Measurements from ENCODE around the gene PRTN3. TPM values are rescaled to one million over a fixed set of nuclear protein-coding genes. Genes with fewer than 3 reads are reported as not detected.

PRTN3 gene
- total RNA-seq, 1 donor = not detected

DNA sequence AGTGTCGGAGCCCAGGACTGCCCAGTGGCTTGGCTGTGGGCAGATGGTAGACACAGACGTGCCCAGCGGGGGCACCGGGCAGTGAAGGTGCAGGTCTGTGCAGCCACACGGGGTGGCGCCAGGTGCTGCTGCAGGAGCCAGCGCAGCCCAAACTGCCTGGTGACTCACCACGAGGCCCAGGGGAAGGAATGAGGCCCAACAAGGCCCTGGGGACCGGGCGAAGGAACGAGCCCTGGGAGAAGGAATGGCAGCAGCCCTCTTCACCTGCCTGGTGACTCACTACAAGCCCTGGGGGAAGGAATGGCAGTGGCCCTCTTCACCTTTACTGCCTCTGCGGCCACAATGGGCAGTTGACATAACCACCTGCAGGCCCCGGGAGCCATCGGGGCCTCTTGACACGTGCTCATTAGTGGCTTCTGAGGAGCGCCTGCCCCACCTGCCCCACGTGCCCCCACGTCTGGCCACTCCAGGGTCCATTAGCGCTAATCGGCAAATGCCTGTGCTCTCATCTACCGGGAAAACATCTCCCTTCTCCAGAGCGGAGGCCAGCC is 42.9 kb downstream of the PRTN3 start:
- H3K4me3 ChIP-seq (ENCODE audit: low read depth, low read length) = no peak overlapping the region
- TF ChIP-seq, protein P1, sequence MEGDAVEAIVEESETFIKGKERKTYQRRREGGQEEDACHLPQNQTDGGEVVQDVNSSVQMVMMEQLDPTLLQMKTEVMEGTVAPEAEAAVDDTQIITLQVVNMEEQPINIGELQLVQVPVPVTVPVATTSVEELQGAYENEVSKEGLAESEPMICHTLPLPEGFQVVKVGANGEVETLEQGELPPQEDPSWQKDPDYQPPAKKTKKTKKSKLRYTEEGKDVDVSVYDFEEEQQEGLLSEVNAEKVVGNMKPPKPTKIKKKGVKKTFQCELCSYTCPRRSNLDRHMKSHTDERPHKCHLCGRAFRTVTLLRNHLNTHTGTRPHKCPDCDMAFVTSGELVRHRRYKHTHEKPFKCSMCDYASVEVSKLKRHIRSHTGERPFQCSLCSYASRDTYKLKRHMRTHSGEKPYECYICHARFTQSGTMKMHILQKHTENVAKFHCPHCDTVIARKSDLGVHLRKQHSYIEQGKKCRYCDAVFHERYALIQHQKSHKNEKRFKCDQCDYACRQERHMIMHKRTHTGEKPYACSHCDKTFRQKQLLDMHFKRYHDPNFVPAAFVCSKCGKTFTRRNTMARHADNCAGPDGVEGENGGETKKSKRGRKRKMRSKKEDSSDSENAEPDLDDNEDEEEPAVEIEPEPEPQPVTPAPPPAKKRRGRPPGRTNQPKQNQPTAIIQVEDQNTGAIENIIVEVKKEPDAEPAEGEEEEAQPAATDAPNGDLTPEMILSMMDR (IDR thresholded peaks at IDR 0.05; ENCODE audit: insufficient read depth, low read length) = no peak
- no peak for DNase-seq (ENCODE audit: low read depth)

GRCh38 chr19:884420-885211 is 43.8 kb downstream of the PRTN3 start:
- H3K4me3 ChIP-seq (ENCODE audit: low read depth, low read length) = no peak overlapping the region
- TF ChIP-seq, protein P1 (IDR thresholded peaks at IDR 0.05; ENCODE audit: insufficient read depth, low read length) = no peak
- DNase-seq (ENCODE audit: low read depth) = no peak

DNA sequence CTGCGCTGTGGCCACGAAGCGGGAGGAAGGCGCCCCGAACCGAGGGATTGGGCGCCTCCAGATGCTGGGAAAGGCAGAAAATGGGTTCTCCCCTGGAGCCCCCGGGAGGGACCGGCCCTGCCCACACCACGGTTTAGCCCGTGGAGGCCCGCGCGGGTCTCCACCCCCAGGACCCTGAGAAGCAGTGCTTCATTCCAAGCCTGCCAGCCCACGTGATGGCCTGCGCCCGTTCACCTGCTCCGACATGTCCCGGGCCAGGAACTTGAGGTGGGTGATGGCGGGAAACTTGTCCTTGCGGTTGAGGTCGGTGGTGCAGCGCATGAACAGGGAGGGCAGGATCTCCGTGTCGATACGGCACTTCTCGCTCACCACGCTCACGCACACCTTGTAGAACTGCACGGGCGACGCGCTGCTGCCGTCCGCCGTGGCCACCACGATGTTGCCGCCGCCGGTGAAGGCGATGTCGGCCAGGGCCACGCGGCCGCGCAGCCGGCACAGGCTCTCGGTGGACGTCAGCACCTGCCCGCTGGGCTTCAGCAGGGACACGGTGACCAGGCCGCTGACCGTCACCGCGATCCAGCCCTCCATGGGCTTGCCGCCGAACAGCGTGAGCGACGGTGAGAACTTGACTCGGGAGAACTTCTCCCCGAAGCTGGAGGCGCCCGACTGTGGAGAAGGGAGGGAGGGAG is 44.9 kb downstream of the PRTN3 start:
- TF ChIP-seq, protein P1 (IDR thresholded peaks at IDR 0.05; ENCODE audit: insufficient read depth, low read length) = no peak
- no peak overlapping the region for H3K4me3 ChIP-seq (ENCODE audit: low read depth, low read length)
- DNase-seq (ENCODE audit: low read depth) = no peak

DNA sequence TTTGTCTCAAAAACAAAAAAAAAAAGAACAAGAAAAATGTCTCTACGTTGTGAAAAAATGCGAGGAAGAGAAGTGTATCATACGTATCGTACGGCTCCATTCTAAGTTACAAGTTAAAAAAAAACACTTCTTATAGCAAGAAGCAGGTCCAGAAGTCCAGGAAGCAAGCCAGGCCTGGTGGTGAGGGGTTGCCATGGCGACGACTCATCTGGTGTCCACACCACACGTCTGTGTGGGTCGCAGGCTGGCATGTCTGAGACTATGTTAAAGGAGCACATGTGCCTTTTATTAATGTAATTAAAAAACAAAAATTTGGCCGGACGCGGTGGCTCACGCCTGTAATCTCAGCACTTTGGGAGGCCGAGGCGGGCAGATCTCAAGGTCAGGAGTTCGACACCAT is 46.3 kb downstream of the PRTN3 start:
- no peak overlapping the region for H3K4me3 ChIP-seq (ENCODE audit: low read depth, low read length)
- TF ChIP-seq, protein P1 (IDR thresholded peaks at IDR 0.05; ENCODE audit: insufficient read depth, low read length) = peak; percentile 7
- DNase-seq (ENCODE audit: low read depth) = no peak

GRCh38 chr19:887599-887998 is 46.8 kb downstream of the PRTN3 start:
- DNase-seq (ENCODE audit: low read depth) = no peak
- H3K4me3 ChIP-seq (ENCODE audit: low read depth, low read length) = no peak overlapping the region
- TF ChIP-seq, protein P1 (IDR thresholded peaks at IDR 0.05; ENCODE audit: insufficient read depth, low read length) = no peak

GRCh38 chr19:888581-889385 is 48.0 kb downstream of the PRTN3 start:
- TF ChIP-seq, protein P1 (IDR thresholded peaks at IDR 0.05; ENCODE audit: insufficient read depth, low read length) = no peak
- H3K4me3 ChIP-seq (ENCODE audit: low read depth, low read length) = no peak overlapping the region
- DNase-seq (ENCODE audit: low read depth) = no peak

Data from fibroblast of the aortic adventitia (primary cell).